Trophoblast cell (in vitro differentiated cells and primary cell): Measurements from ENCODE around the gene SCAPER.

Experiments used
- DNase-seq, 2 donors: peaks; one replicate each; pipeline ENCODE4 v3.0.0-alpha.2; 2016
- H2AFZ ChIP-seq: 2 replicates; pipeline ENCODE4 v1.6.1; 2013; ENCODE audit warnings: low read length, moderate library complexity, mild to moderate bottlenecking; ENCODE audit not compliant: insufficient read depth, poor library complexity
- H2AK5ac ChIP-seq: 2 replicates; pipeline ENCODE4 v1.6.1; 2013; ENCODE audit warnings: mild to moderate bottlenecking, low read length
- H2BK120ac ChIP-seq: 2 replicates; pipeline ENCODE4 v1.6.1; 2013; ENCODE audit warnings: low read length, mild to moderate bottlenecking, moderate library complexity; ENCODE audit not compliant: insufficient read depth, poor library complexity
- H2BK12ac ChIP-seq: 2 replicates; pipeline ENCODE4 v1.6.1; 2013; ENCODE audit warnings: mild to moderate bottlenecking, low read length, moderate library complexity
- H2BK5ac ChIP-seq: 2 replicates; pipeline ENCODE4 v1.6.1; 2013; ENCODE audit warnings: low read length, low read depth, moderate library complexity, mild to moderate bottlenecking; ENCODE audit not compliant: poor library complexity
- H3K14ac ChIP-seq: 2 replicates; pipeline ENCODE4 v1.6.1; 2013; ENCODE audit warnings: mild to moderate bottlenecking, low read length
- H3K18ac ChIP-seq: 2 replicates; pipeline ENCODE4 v1.6.1; 2013; ENCODE audit warnings: mild to moderate bottlenecking, low read length
- H3K23ac ChIP-seq: 2 replicates; pipeline ENCODE4 v1.6.1; 2013; ENCODE audit warnings: low read length
- H3K27ac ChIP-seq: 2 replicates; pipeline ENCODE4 v1.5.1; 2013; ENCODE audit warnings: low read depth, mild to moderate bottlenecking, inconsistent platforms, low read length, moderate library complexity
- H3K27me3 ChIP-seq: 2 replicates; pipeline ENCODE4 v1.6.1; 2013; ENCODE audit warnings: inconsistent platforms, mild to moderate bottlenecking, low read length, moderate library complexity; ENCODE audit not compliant: insufficient read depth
- H3K36me3 ChIP-seq, 2 experiments: 1 replicate in 1 of 2; 2 replicates in 1 of 2; pipeline ENCODE4 v1.6.1; 2013; ENCODE audit warnings: low read length in 2 of 2, mild to moderate bottlenecking in 2 of 2, moderate library complexity in 1 of 2; ENCODE audit not compliant: insufficient read depth in 2 of 2, control insufficient read depth in 1 of 2
- H3K4ac ChIP-seq: 2 replicates; pipeline ENCODE4 v1.6.1; 2013; ENCODE audit warnings: low read depth, mild to moderate bottlenecking, low read length, moderate library complexity
- H3K4me1 ChIP-seq, 2 experiments: 1 replicate in 1 of 2; 2 replicates in 1 of 2; pipeline ENCODE4 v1.6.1; 2013; ENCODE audit warnings: low read length in 2 of 2, mild to moderate bottlenecking in 2 of 2, moderate library complexity in 1 of 2; ENCODE audit not compliant: insufficient read depth in 2 of 2, control insufficient read depth in 1 of 2
- H3K4me2 ChIP-seq: 2 replicates; pipeline ENCODE4 v1.6.1; 2013; ENCODE audit warnings: inconsistent platforms, mild to moderate bottlenecking, low read length, moderate library complexity
- H3K4me3 ChIP-seq: 2 replicates; pipeline ENCODE4 v1.5.1; 2013; ENCODE audit warnings: mild to moderate bottlenecking, low read depth, low read length, inconsistent platforms
- H3K79me1 ChIP-seq: one replicate; pipeline ENCODE4 v1.6.1; 2013; ENCODE audit warnings: low read length
- H3K79me2 ChIP-seq: 2 replicates; pipeline ENCODE4 v1.6.1; 2013; ENCODE audit warnings: low read length, mild to moderate bottlenecking; ENCODE audit not compliant: control insufficient read depth, insufficient read depth, poor library complexity
- H3K9ac ChIP-seq: 2 replicates; pipeline ENCODE4 v1.6.1; 2013; ENCODE audit warnings: mild to moderate bottlenecking, low read length
- H3K9me3 ChIP-seq: 2 replicates; pipeline ENCODE4 v1.6.1; 2013; ENCODE audit warnings: low read depth, mild to moderate bottlenecking, control low read depth, inconsistent platforms, low read length; ENCODE audit not compliant: insufficient read depth
- H4K12ac ChIP-seq: 2 replicates; pipeline ENCODE4 v1.6.1; 2013; ENCODE audit warnings: low read depth, mild to moderate bottlenecking, low read length, moderate library complexity
- H4K8ac ChIP-seq: 2 replicates; pipeline ENCODE4 v1.6.1; 2013; ENCODE audit warnings: low read depth, mild to moderate bottlenecking, low read length, moderate library complexity
- H4K91ac ChIP-seq: one replicate; pipeline ENCODE4 v1.6.1; 2013; ENCODE audit warnings: low read depth, mild to moderate bottlenecking, low read length, moderate library complexity
- WGBS: extraction: QIAGEN DNeasy Blood & Tissue Kit; methylation state at CpG from one replicate; pipeline ENCODE4 v1.1.7; 2013; ENCODE audit warnings: missing lambda C conversion rate; ENCODE audit not compliant: insufficient read length, insufficient coverage; ENCODE audit errors: extremely low coverage; 5-methylcytosine and 5-hydroxymethylcytosine counted together

The SCAPER gene

DNA sequence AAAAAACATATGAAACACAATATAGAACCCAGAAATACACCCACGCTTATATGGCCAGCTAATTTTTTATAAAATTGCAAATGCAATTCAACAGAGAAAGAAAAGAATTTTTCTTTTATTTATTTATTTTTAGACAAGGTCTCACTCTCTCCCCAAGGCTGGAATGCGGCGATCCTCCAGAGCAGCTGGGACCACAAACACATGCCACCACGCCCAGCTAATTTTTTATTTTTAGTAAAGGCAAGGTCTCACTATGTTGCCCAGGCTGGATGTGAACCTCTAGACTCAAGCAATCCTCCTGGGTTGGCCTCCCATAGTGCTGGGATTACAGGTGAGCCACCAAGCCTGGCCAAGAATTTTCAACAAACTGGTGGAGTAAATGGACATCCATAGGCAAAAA is 117.9 kb downstream of the SCAPER start:
- no peak overlapping the region for H3K27ac ChIP-seq
- no peak overlapping the region for H4K91ac ChIP-seq
- H2BK120ac ChIP-seq = no peak overlapping the region
- H2AK5ac ChIP-seq = no peak overlapping the region
- H3K27me3 ChIP-seq = no peaks in the 10 kb centered on the region
- no peak overlapping the region for H2AFZ ChIP-seq
- no peak overlapping the region for H3K14ac ChIP-seq
- H3K4me2 ChIP-seq = no peak overlapping the region
- H3K79me2 ChIP-seq = no peaks in the 10 kb centered on the region
- H3K4me1 ChIP-seq = no peaks in the 10 kb centered on the region
- no peaks in the 10 kb centered on the region for H3K79me1 ChIP-seq
- no CpG with 5 or more reads among the region's 4 CpGs for WGBS
- no peak overlapping the region for H4K12ac ChIP-seq
- no peak overlapping the region for H4K8ac ChIP-seq
- no peak overlapping the region for H3K18ac ChIP-seq
- no peak overlapping the region for H2BK12ac ChIP-seq
- H3K23ac ChIP-seq = no peak overlapping the region
- no peak overlapping the region for H2BK5ac ChIP-seq
- no peak overlapping the region for H3K4ac ChIP-seq
- no peak for DNase-seq
- no peaks in the 10 kb centered on the region for H3K9me3 ChIP-seq
- H3K36me3 ChIP-seq = no peaks in the 10 kb centered on the region
- H3K4me3 ChIP-seq = no peak overlapping the region
- no peak overlapping the region for H3K9ac ChIP-seq

DNA sequence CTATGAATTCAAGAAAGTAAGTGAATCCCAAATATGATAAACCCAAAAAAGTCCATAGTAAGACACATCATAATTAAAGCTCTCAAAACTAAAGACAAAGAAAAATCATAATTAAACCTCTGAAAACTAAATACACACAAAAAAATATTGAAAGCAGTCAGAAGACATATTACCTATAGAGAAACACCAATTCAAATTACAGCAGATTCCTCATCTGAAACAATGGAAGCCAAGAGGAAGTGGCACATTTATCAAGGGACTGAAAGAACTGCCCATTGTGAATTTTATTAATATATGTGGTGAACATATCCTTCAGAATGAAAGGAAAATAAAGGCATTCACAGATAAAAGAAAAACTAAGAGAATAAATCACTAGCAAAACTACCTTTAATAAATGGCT is 128.2 kb downstream of the SCAPER start:
- no peak overlapping the region for H2BK5ac ChIP-seq
- H2AFZ ChIP-seq = no peak overlapping the region
- H3K4me3 ChIP-seq = no peak overlapping the region
- no peak overlapping the region for H3K14ac ChIP-seq
- H3K4ac ChIP-seq = no peak overlapping the region
- peaks cover 2 to 4% of the 10 kb centered on the region in 2 experiments for H3K36me3 ChIP-seq
- no peaks in the 10 kb centered on the region for H3K79me1 ChIP-seq
- H3K9ac ChIP-seq = no peak overlapping the region
- no peaks in the 10 kb centered on the region for H3K27me3 ChIP-seq
- no peak overlapping the region for H3K23ac ChIP-seq
- no peak overlapping the region for H3K27ac ChIP-seq
- no peaks in the 10 kb centered on the region for H3K79me2 ChIP-seq
- no peak for DNase-seq
- H2BK120ac ChIP-seq = no peak overlapping the region
- H4K8ac ChIP-seq = no peak overlapping the region
- H3K4me2 ChIP-seq = no peak overlapping the region
- no peak overlapping the region for H4K12ac ChIP-seq
- H3K9me3 ChIP-seq = peaks cover 2% of the 10 kb centered on the region
- H3K4me1 ChIP-seq = no peaks in the 10 kb centered on the region
- no peak overlapping the region for H4K91ac ChIP-seq
- no peak overlapping the region for H2AK5ac ChIP-seq
- H3K18ac ChIP-seq = no peak overlapping the region
- H2BK12ac ChIP-seq = no peak overlapping the region

DNA sequence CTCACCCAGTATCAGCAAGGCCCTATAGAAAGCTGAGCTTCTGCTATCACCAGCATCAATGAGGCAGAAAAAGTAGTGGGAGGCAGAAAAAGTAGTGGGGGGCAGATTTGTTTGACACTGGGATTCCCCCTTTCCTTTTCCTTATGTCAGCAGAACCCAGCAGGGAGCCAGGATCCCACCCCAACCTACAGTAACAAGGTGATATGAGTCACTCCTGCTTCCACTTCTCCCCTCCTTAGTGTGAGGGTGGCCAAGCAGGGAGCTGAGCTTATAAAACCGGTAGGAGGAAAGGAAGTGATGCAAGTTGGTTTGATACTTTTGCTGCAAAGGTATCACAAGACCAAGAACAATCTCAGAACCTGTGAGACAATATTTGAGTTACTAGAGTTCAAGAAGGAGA is 128.7 kb downstream of the SCAPER start:
- H4K12ac ChIP-seq = no peak overlapping the region
- H3K14ac ChIP-seq = no peak overlapping the region
- H2AK5ac ChIP-seq = no peak overlapping the region
- no peak overlapping the region for H3K18ac ChIP-seq
- H3K9me3 ChIP-seq = peaks cover 2% of the 10 kb centered on the region
- no peak overlapping the region for H3K9ac ChIP-seq
- no peak overlapping the region for H2BK5ac ChIP-seq
- no peak overlapping the region for H3K4me3 ChIP-seq
- peaks cover 2 to 4% of the 10 kb centered on the region in 2 experiments for H3K36me3 ChIP-seq
- H2BK12ac ChIP-seq = no peak overlapping the region
- no peak overlapping the region for H3K27ac ChIP-seq
- no peaks in the 10 kb centered on the region for H3K4me1 ChIP-seq
- H4K91ac ChIP-seq = no peak overlapping the region
- no peak overlapping the region for H3K4ac ChIP-seq
- no peak overlapping the region for H2AFZ ChIP-seq
- no peak for DNase-seq
- H3K27me3 ChIP-seq = no peaks in the 10 kb centered on the region
- H3K4me2 ChIP-seq = no peak overlapping the region
- no peak overlapping the region for H3K23ac ChIP-seq
- H3K79me1 ChIP-seq = no peaks in the 10 kb centered on the region
- no CpG with 5 or more reads among the region's 1 CpG for WGBS
- H4K8ac ChIP-seq = no peak overlapping the region
- H3K79me2 ChIP-seq = no peaks in the 10 kb centered on the region
- H2BK120ac ChIP-seq = no peak overlapping the region

DNA sequence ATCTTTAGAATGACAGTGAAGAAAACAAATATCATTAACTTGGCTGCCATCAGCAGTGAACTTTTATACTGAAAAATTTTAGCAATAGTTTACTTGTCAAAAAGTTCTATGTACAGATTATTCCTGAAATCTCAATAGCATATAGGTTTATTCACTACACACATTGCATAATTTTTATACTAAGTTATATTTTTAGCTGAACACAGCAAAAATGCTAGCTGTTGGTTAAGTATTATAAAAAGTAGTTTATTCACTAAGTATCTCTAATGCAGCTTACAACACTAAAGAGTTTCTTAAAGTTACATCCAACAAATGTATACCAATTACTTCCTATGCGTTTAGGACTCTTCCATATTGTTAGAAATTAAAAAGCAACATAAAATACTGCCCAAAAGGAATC is 131.9 kb downstream of the SCAPER start:
- H2AK5ac ChIP-seq = no peak overlapping the region
- H3K9me3 ChIP-seq = no peaks in the 10 kb centered on the region
- H2AFZ ChIP-seq = no peak overlapping the region
- no peak for DNase-seq
- H3K18ac ChIP-seq = no peak overlapping the region
- H3K27me3 ChIP-seq = no peaks in the 10 kb centered on the region
- no peaks in the 10 kb centered on the region for H3K79me2 ChIP-seq
- no peaks in the 10 kb centered on the region for H3K79me1 ChIP-seq
- H4K91ac ChIP-seq = no peak overlapping the region
- H4K8ac ChIP-seq = no peak overlapping the region
- no peaks in the 10 kb centered on the region for H3K4me1 ChIP-seq
- no peak overlapping the region for H2BK5ac ChIP-seq
- no peak overlapping the region for H2BK12ac ChIP-seq
- no peak overlapping the region for H3K4ac ChIP-seq
- WGBS = no CpG with 5 or more reads among the region's 1 CpG
- no peaks in the 10 kb centered on the region for H3K36me3 ChIP-seq
- H3K27ac ChIP-seq = no peak overlapping the region
- no peak overlapping the region for H3K14ac ChIP-seq
- no peak overlapping the region for H3K4me3 ChIP-seq
- no peak overlapping the region for H4K12ac ChIP-seq
- no peak overlapping the region for H3K9ac ChIP-seq
- no peak overlapping the region for H2BK120ac ChIP-seq
- H3K4me2 ChIP-seq = no peak overlapping the region
- no peak overlapping the region for H3K23ac ChIP-seq
